ENCODE measurements around the gene DCC. TPM values are rescaled to one million over a fixed set of nuclear protein-coding genes. Genes with fewer than 3 reads are reported as not detected.

Gene DCC
- total RNA-seq, 1 experiment from 2014 or later, result not detected

- TF ChIP-seq CTCF (conservative IDR thresholded peaks at IDR 0.05) (no peak), EZH2 (IDR thresholded peaks at IDR 0.05; ENCODE audit: low read depth) (no peak)
- POLR2A ChIA-PET (ENCODE audit: unreplicated experiment), result no interaction called here
- H3K79me2 ChIP-seq (ENCODE audit: low read depth), result no peaks in the 10 kb centered on the region
- no peaks in the 10 kb centered on the region for H3K36me3 ChIP-seq (ENCODE audit: low read depth)
- H3F3A ChIP-seq (ENCODE audit: insufficient read depth, low read depth), result no peaks in the 10 kb centered on the region
- H3K9me2 ChIP-seq (ENCODE audit: insufficient read depth), result no peaks in the 10 kb centered on the region
- H3K9me3 ChIP-seq (ENCODE audit: insufficient read depth, low read depth), result no peaks in the 10 kb centered on the region
- no peaks in the 10 kb centered on the region for H4K20me1 ChIP-seq (ENCODE audit: insufficient read depth)
- intact Hi-C loops (cut with micrococcal nuclease; ENCODE audit: unreplicated experiment), result no loop called here
- no peaks in the 10 kb centered on the region for H3K4me1 ChIP-seq (replicated peaks; ENCODE audit: insufficient read depth)
- no peak overlapping the region for H2AFZ ChIP-seq
- H3K27ac ChIP-seq, result no peak overlapping the region
- no peak overlapping the region for H3K4me2 ChIP-seq
- DNase-seq, result no peak
- BruUV-seq (replicated peaks), result no TSS peak
- peaks cover 21% of the 10 kb centered on the region; the same call in 1 of the 2 replicates for H3K27me3 ChIP-seq (ENCODE audit: insufficient read depth, low read depth)
- CTCF ChIA-PET, result no interaction called here
- no peak overlapping the region for H3K4me3 ChIP-seq
These were observed 52.0 kb downstream of the DCC start for GRCh38 chr18:52391810-52392559.

GRCh38 chr18:52394602-52395001 is 54.6 kb downstream of the DCC start:
- BruUV-seq (replicated peaks), result no TSS peak
- H3K9me2 ChIP-seq (ENCODE audit: insufficient read depth), result no peaks in the 10 kb centered on the region
- POLR2A ChIA-PET (ENCODE audit: unreplicated experiment), result no interaction called here
- H3K4me2 ChIP-seq, result no peak overlapping the region
- no peak overlapping the region for H3K27ac ChIP-seq
- H3F3A ChIP-seq (ENCODE audit: insufficient read depth, low read depth), result no peaks in the 10 kb centered on the region
- H3K4me3 ChIP-seq, result no peak overlapping the region
- no peaks in the 10 kb centered on the region for H3K9me3 ChIP-seq (ENCODE audit: insufficient read depth, low read depth)
- no peaks in the 10 kb centered on the region for H3K4me1 ChIP-seq (replicated peaks; ENCODE audit: insufficient read depth)
- no peak for TF ChIP-seq CTCF (conservative IDR thresholded peaks at IDR 0.05)
- no peak for TF ChIP-seq EZH2 (IDR thresholded peaks at IDR 0.05; ENCODE audit: low read depth)
- no peak for DNase-seq
- peaks cover 24% of the 10 kb centered on the region; the same call in 1 of the 2 replicates for H3K27me3 ChIP-seq (ENCODE audit: insufficient read depth, low read depth)
- intact Hi-C loops (cut with micrococcal nuclease; ENCODE audit: unreplicated experiment), result no loop called here
- CTCF ChIA-PET, result no interaction called here
- H3K79me2 ChIP-seq (ENCODE audit: low read depth), result no peaks in the 10 kb centered on the region
- no peak overlapping the region for H2AFZ ChIP-seq
- no peaks in the 10 kb centered on the region for H4K20me1 ChIP-seq (ENCODE audit: insufficient read depth)
- no peaks in the 10 kb centered on the region for H3K36me3 ChIP-seq (ENCODE audit: low read depth)

GRCh38 chr18:52395146-52395852 is 55.3 kb downstream of the DCC start:
- no peaks in the 10 kb centered on the region for H3K4me1 ChIP-seq (replicated peaks; ENCODE audit: insufficient read depth)
- DNase-seq, result no peak
- H3F3A ChIP-seq (ENCODE audit: insufficient read depth, low read depth), result no peaks in the 10 kb centered on the region
- H3K27me3 ChIP-seq (ENCODE audit: insufficient read depth, low read depth), result peaks cover 24% of the 10 kb centered on the region; the same call in 1 of the 2 replicates
- H4K20me1 ChIP-seq (ENCODE audit: insufficient read depth), result no peaks in the 10 kb centered on the region
- no peak overlapping the region for H3K4me3 ChIP-seq
- no peak overlapping the region for H3K27ac ChIP-seq
- H2AFZ ChIP-seq, result no peak overlapping the region
- ChIA-PET POLR2A (ENCODE audit: unreplicated experiment) (no interaction called here), CTCF (no interaction called here)
- no peaks in the 10 kb centered on the region for H3K9me3 ChIP-seq (ENCODE audit: insufficient read depth, low read depth)
- intact Hi-C loops (cut with micrococcal nuclease; ENCODE audit: unreplicated experiment), result no loop called here
- H3K9me2 ChIP-seq (ENCODE audit: insufficient read depth), result no peaks in the 10 kb centered on the region
- no peak overlapping the region for H3K4me2 ChIP-seq
- no peaks in the 10 kb centered on the region for H3K36me3 ChIP-seq (ENCODE audit: low read depth)
- TF ChIP-seq EZH2 (IDR thresholded peaks at IDR 0.05; ENCODE audit: low read depth), result no peak
- no peak for TF ChIP-seq CTCF (conservative IDR thresholded peaks at IDR 0.05)
- H3K79me2 ChIP-seq (ENCODE audit: low read depth), result no peaks in the 10 kb centered on the region
- no TSS peak for BruUV-seq (replicated peaks)

All from PC-9 (cell line).